ENCODE measurements around the gene FYCO1.

FYCO1 gene

DNA sequence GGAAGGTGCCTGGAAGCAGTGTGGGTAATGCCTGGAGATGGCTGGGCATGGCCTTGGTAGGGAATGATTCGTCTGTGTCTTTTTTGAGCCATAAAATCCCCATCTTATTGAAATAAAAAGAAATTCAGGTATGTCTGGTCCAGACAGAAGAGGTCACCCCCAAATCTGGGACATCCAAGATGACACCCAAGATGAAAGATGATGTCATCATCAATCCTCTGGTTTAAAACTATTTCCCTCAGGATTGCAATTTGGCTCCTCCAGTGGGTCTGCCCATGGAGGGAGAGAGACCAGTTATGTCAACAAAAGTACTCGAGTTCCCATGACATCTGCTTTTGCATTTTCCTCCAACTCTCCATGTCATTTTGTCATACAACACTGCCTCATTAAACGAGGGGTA is 126.0 kb downstream of the FYCO1 start:
- H3K4me3 ChIP-seq (ENCODE audit: low read depth, low read length), result no peak overlapping the region
- no peak for DNase-seq (ENCODE audit: low read depth, low spot score)
- in situ Hi-C loops (cut with HindIII; ENCODE audit: low sequenced_read_pairs), result no loop called here
- TF ChIP-seq, protein P1, sequence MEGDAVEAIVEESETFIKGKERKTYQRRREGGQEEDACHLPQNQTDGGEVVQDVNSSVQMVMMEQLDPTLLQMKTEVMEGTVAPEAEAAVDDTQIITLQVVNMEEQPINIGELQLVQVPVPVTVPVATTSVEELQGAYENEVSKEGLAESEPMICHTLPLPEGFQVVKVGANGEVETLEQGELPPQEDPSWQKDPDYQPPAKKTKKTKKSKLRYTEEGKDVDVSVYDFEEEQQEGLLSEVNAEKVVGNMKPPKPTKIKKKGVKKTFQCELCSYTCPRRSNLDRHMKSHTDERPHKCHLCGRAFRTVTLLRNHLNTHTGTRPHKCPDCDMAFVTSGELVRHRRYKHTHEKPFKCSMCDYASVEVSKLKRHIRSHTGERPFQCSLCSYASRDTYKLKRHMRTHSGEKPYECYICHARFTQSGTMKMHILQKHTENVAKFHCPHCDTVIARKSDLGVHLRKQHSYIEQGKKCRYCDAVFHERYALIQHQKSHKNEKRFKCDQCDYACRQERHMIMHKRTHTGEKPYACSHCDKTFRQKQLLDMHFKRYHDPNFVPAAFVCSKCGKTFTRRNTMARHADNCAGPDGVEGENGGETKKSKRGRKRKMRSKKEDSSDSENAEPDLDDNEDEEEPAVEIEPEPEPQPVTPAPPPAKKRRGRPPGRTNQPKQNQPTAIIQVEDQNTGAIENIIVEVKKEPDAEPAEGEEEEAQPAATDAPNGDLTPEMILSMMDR (IDR thresholded peaks at IDR 0.05; ENCODE audit: low read depth, low read length), result no peak

DNA sequence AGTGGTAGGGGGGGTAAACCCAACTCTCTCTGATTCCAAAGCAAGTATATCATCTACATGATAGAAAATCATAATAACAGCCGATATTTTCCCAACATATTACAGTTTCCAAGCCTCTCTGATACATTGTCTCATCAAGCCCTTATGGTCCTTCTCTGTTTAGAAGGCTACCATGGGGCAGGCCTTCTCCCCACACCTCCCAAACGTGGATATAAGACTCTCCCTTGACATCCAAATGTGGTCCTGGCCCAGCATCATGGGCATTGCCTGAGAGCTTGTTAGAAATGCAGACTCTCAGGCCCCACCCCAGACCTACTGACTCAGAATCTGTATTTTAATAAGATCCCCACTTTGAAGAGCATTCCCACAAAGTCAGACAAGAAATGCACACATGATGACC is 127.0 kb downstream of the FYCO1 start:
- H3K4me3 ChIP-seq (ENCODE audit: low read depth, low read length), result no peak overlapping the region
- no peak for DNase-seq (ENCODE audit: low read depth, low spot score)
- in situ Hi-C loops (cut with HindIII; ENCODE audit: low sequenced_read_pairs), result no loop called here
- TF ChIP-seq, protein P1 (IDR thresholded peaks at IDR 0.05; ENCODE audit: low read depth, low read length), result no peak

DNA sequence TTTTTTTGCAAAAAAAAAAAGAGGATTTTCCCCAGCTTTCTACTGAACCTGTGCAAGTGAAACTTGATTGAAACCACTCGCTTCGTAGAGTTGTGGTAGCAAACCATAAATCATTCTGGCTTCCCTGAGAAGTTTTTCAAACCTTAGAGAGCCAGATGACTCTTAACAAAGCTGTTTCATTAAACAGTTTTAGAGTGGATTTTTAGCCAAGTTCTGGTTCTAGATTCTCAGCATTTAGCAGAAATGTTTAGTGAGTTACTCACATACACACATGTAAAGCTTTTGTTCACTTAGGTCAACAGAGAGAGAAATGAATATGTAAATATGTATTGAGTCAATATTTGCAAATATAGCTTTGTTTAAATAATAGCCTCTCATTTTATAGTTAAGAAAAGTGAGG is 127.4 kb downstream of the FYCO1 start:
- no peak overlapping the region for H3K4me3 ChIP-seq (ENCODE audit: low read depth, low read length)
- in situ Hi-C loops (cut with HindIII; ENCODE audit: low sequenced_read_pairs), result no loop called here
- no peak for DNase-seq (ENCODE audit: low read depth, low spot score)
- TF ChIP-seq, protein P1 (IDR thresholded peaks at IDR 0.05; ENCODE audit: low read depth, low read length), result no peak

All from astrocyte of the spinal cord (primary cell).